Esophagus muscularis mucosa (tissue), 2 donors: Measurements from ENCODE around the gene RAB12.

ENCODE experiments used
- POLR2A ChIP-seq: fragments of 450-650 bp; IDR thresholded peaks from one replicate; pipeline ENCODE4 v1.6.1; 2017; ENCODE audit warnings: antibody characterized with exemption, moderate library complexity, mild to moderate bottlenecking, low read depth
- POLR2AphosphoS5 ChIP-seq, 2 donors: sonication (generic); formaldehyde crosslinking; IDR thresholded peaks; one replicate each; pipeline ENCODE4 v1.6.1; 2017; ENCODE audit warnings: antibody characterized with exemption in 2 of 2

- TF ChIP-seq POLR2A (no peak), POLR2AphosphoS5 (IDR thresholded peaks at IDR 0.05) (no peak)
Observed at GRCh38 chr18:8561123-8561910, 47.9 kb upstream of the RAB12 start.
